RWPE2 (cell line): ENCODE data around the gene TMEM121B.

ENCODE experiments used
- ATAC-seq: fragments of 200-7000 bp; cut with Tn5 transposase; 3 replicates; pipeline ENCODE4 v1.9.1; 2021; ENCODE audit warnings: low read depth
- DNase-seq: peaks from one replicate; pipeline ENCODE4 v3.0.0-alpha.2; 2020; ENCODE audit warnings: low spot score
- H3K27ac ChIP-seq: fragments of 450-650 bp; 2 replicates; pipeline ENCODE4 v1.5.1; 2017; ENCODE audit warnings: mild to moderate bottlenecking; ENCODE audit not compliant: poor library complexity, severe bottlenecking
- H3K27me3 ChIP-seq: fragments of 250-450 bp; sonication (Bioruptor Pico); 2 replicates; pipeline ENCODE4 v1.5.1; 2021; ENCODE audit warnings: mild to moderate bottlenecking, moderate library complexity; ENCODE audit not compliant: insufficient read depth, poor library complexity, severe bottlenecking
- H3K36me3 ChIP-seq: fragments of 250-450 bp; sonication (Bioruptor Pico); 2 replicates; pipeline ENCODE4 v1.5.1; 2020; ENCODE audit warnings: low read depth, mild to moderate bottlenecking, moderate library complexity
- H3K4me1 ChIP-seq: fragments of 250-450 bp; sonication (Bioruptor Pico); 2 replicates; pipeline ENCODE4 v1.5.1; 2021; ENCODE audit warnings: mild to moderate bottlenecking, moderate library complexity; ENCODE audit not compliant: insufficient read depth, poor library complexity, severe bottlenecking
- H3K4me3 ChIP-seq: fragments of 250-450 bp; sonication (Bioruptor Pico); 2 replicates; pipeline ENCODE4 v1.5.1; 2021; ENCODE audit warnings: mild to moderate bottlenecking, moderate library complexity; ENCODE audit not compliant: severe bottlenecking
- H3K9me3 ChIP-seq: fragments of 250-450 bp; sonication (Bioruptor Pico); 2 replicates; pipeline ENCODE4 v1.5.1; 2021; ENCODE audit warnings: mild to moderate bottlenecking, moderate library complexity; ENCODE audit not compliant: severe bottlenecking
- CTCF ChIP-seq: fragments of 450-650 bp; IDR thresholded peaks from one replicate; pipeline ENCODE4 v1.5.1; 2017; ENCODE audit warnings: mild to moderate bottlenecking, moderate library complexity; ENCODE audit not compliant: poor library complexity, severe bottlenecking

The TMEM121B gene

DNA sequence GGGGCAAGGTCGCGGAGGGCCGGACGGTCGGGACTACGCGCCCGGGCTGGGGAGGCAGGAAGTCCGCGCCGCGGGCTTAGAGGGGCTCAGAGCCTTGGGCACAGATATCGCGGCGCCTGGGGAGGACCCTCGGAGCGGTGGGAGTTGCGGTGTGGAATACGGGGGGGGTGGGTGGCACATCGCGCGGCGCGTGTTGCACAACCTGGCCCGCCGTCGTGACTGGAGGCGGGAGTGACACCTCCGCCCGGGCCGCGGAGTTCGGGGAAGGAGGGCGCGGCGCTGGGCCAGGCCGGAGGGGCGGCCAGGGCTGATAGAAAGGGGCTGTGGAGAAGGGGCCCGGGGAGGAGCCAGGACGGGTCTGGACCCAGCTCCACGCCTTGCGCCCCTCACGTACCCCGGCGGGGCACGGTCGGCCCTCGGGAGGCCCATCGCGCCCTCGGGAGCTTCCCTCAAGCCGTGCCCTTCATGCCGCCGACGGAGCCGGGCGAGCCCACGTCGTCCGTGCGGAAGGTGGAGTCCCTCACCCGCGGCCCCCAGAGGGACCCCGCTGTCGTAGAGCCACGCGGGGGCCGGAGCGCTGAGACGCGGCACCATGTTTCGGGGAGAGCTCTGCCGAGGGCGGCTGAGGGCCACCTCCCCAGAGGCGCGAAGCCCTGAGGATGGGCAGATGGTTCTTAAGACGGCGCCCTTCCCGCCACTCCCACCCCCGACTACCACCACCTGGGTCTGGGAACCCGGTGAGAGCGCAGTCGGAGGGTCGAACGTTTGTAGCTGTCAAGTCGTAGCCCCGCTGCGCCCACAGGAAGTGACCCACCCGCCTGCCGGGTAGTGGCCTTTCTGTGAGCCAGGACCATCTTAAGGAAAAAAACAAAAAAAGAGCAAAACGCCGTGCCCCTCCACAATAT is 35.6 kb downstream of the TMEM121B start:
- TF ChIP-seq CTCF: no peak
- ATAC-seq (peak; percentile 18), DNase-seq (no peak)
- Histone ChIP-seq H3K36me3 (no peaks in the 10 kb centered on the region; the same call in 1 of the 2 replicates), H3K27ac (peak overlapping the region; percentile 59), H3K4me1 (peaks cover 3% of the 10 kb centered on the region), H3K4me3 (peak overlapping the region; percentile 90), H3K9me3 (no peaks in the 10 kb centered on the region), H3K27me3 (no peaks in the 10 kb centered on the region)

DNA sequence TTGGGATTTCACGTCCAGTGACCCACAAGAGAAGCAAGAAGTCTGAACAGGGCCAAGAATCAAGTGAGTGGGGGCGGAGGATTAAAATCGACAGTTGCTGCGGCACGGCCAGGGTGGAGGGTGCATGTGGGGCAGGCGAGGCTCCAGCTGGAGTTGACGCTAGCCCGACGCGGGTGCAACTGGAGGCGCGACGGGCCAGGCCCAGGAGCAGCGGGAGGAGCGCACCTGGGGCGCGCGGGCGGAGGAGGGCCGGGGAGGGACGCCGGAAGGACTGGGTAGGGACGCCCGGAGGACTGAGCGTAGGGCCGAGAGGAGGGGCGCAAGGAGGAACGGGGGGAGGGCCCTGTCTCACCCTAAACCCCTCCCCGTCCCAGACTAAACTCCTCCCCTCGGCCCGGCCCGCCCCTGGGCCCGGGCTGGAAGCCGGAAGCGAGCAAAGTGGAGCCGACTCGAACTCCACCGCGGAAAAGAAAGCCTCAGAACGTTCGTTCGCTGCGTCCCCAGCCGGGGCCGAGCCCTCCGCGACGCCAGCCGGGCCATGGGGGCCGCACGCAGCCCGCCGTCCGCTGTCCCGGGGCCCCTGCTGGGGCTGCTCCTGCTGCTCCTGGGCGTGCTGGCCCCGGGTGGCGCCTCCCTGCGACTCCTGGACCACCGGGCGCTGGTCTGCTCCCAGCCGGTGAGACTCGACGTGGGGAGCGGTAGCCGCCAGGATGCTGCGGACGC is 36.4 kb downstream of the TMEM121B start, which contains the start of gene IL17RA:
TSS of gene IL17RA (plus strand) at position 447 of the 723 bp plus-strand sequence. CDS start at position 539, 92 bp downstream.
- peaks cover 3% of the 10 kb centered on the region for H3K4me1 ChIP-seq

GRCh38 chr22:17083811-17084441 is 37.2 kb downstream of the TMEM121B start:
- ATAC-seq (no peak), DNase-seq (no peak)
- Histone ChIP-seq H3K9me3 (no peaks in the 10 kb centered on the region), H3K4me3 (peak overlapping the region; percentile 90), H3K36me3 (no peaks in the 10 kb centered on the region), H3K4me1 (peaks cover 3% of the 10 kb centered on the region), H3K27me3 (no peaks in the 10 kb centered on the region), H3K27ac (peak overlapping the region; percentile 59)
- no peak for TF ChIP-seq CTCF

More for the DNA sequence above, 36.4 kb downstream of the TMEM121B start, which contains the start of gene IL17RA:
- TF ChIP-seq CTCF: no peak
- Histone ChIP-seq H3K9me3 (no peaks in the 10 kb centered on the region), H3K4me3 (peak within 1 kb of the TSS; percentile 90), H3K36me3 (no peaks in the 10 kb centered on the region), H3K27ac (peak within 1 kb of the TSS; percentile 59), H3K27me3 (no peaks in the 10 kb centered on the region)
- peak; percentile 84 for DNase-seq
- ATAC-seq: peak; percentile 97

DNA sequence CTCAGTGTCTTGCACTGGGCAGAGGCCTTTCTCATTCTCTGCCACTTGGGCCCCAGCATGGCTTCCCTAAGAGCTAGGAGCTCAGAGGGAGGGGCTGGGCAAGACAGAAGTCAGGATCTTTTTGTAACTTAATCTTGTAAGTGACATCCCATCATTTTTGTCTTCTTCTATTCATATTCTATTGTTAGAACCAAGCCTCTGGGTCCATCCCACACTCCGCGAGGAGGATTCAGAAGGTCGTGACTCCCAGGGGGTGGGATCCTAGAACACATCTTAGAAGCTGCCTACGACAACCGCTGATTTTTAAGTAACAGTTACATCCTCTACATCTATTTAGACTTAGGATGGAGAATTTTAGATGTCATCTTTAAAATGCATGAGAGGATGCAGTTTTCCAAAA is 37.9 kb downstream of the TMEM121B start:
- peaks cover 3% of the 10 kb centered on the region for H3K4me1 ChIP-seq
- no peak for ATAC-seq
- H3K4me3 ChIP-seq: no peak overlapping the region
- no peak for DNase-seq
- H3K36me3 ChIP-seq: no peaks in the 10 kb centered on the region
- no peaks in the 10 kb centered on the region for H3K27me3 ChIP-seq
- no peaks in the 10 kb centered on the region for H3K9me3 ChIP-seq
- H3K27ac ChIP-seq: no peak overlapping the region
- TF ChIP-seq CTCF: no peak
